B cell (primary cell): Measurements from ENCODE around the gene SMNDC1.

Source experiments
- EZH2 ChIP-seq: IDR thresholded peaks from 2 replicates; pipeline ENCODE4 v1.6.1; 2012; ENCODE audit warnings: borderline replicate concordance, low read depth, mild to moderate bottlenecking, moderate library complexity, low read length; ENCODE audit not compliant: insufficient read depth, poor library complexity, severe bottlenecking
- TF ChIP-seq, protein P1 (sequence below): fragments of 200-600 bp; IDR thresholded peaks from one replicate; pipeline ENCODE4 v1.8.0; 2022; ENCODE audit warnings: antibody characterized with exemption, mild to moderate bottlenecking

DNA sequence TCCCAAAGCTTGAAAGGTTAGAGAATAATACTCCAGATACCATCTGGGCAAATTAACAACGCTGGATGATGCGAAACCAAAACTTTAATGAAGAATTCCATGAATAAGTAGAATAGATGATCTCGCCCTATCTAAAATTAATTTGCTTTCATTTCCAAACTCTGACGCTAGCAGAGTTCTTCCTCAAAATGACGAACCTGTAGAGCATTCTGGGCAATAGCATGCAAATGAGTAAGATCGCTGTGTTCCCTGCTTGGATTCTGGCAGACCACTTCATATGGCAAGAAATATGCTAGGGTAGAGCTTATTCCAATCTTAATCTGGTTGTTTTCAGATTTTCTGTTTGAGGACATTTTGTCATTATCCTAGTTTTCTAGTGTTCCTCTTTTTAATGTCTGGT, 36.1 kb upstream of the SMNDC1 start:
- TF ChIP-seq, protein P1, sequence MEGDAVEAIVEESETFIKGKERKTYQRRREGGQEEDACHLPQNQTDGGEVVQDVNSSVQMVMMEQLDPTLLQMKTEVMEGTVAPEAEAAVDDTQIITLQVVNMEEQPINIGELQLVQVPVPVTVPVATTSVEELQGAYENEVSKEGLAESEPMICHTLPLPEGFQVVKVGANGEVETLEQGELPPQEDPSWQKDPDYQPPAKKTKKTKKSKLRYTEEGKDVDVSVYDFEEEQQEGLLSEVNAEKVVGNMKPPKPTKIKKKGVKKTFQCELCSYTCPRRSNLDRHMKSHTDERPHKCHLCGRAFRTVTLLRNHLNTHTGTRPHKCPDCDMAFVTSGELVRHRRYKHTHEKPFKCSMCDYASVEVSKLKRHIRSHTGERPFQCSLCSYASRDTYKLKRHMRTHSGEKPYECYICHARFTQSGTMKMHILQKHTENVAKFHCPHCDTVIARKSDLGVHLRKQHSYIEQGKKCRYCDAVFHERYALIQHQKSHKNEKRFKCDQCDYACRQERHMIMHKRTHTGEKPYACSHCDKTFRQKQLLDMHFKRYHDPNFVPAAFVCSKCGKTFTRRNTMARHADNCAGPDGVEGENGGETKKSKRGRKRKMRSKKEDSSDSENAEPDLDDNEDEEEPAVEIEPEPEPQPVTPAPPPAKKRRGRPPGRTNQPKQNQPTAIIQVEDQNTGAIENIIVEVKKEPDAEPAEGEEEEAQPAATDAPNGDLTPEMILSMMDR: no peak
- TF ChIP-seq EZH2: no peak
